HG02759 (cell line): ENCODE measurements around the gene MPDZ.
"Not testable (repeated sequence)": the region's sequence is repeated elsewhere in the genome, so short reads cannot be mapped to it uniquely, and the experiment has no call there.

Source experiments
- ATAC-seq: cut with Tn5 transposase; IDR thresholded peaks from one replicate; pipeline ENCODE4 v1.9.1; 2021; ENCODE audit warnings: mild to moderate bottlenecking, moderate library complexity; ENCODE audit not compliant: unreplicated experiment

MPDZ gene

GRCh38 chr9:13266167-13266566, 13.3 kb downstream of the MPDZ start:
- ATAC-seq: no peak

DNA sequence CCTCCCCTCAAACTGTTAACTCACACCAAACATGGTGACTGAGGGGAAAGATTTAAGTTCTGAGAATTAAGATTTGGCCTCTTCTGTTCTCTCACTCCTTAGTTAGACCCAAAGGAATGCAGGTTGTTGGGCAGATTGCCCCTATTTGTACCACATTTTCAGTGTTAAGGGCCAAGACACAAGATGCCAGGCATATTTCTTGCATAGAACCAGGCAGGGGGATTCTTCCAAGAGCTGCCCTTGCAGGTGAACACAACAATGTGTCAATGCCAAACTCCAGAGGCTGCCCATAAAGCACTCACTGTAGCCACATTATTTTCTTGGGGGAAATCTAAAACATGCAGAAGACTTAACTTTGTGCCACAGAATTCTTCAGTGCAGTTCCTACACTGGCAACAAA, 14.7 kb downstream of the MPDZ start:
- no peak for ATAC-seq

GRCh38 chr9:13263511-13263910, 16.0 kb downstream of the MPDZ start:
- ATAC-seq: no peak

GRCh38 chr9:13252852-13253251, 26.6 kb downstream of the MPDZ start:
- ATAC-seq: no peak

DNA sequence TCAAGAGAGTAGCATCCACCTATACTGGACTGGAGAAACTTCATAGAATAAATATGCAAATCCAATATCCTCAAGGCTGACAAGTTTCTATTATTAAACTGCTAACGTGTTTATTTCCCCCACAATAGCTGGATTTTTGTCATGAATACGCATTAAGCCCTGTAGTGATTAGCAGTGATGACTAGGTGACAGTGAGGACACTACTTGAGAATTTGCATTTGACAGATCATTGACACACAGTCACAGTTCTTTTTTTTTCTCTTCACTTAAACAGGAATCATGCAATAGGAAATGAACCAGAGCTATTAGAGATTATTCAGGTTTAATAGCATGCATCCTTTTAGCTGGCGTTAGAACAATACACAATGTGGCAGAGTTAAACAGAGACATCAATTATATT, 35.3 kb downstream of the MPDZ start:
- ATAC-seq: no peak

GRCh38 chr9:13241283-13241682, 38.2 kb downstream of the MPDZ start:
- ATAC-seq: no peak

GRCh38 chr9:13239660-13240059, 39.8 kb downstream of the MPDZ start:
- ATAC-seq: no peak

DNA sequence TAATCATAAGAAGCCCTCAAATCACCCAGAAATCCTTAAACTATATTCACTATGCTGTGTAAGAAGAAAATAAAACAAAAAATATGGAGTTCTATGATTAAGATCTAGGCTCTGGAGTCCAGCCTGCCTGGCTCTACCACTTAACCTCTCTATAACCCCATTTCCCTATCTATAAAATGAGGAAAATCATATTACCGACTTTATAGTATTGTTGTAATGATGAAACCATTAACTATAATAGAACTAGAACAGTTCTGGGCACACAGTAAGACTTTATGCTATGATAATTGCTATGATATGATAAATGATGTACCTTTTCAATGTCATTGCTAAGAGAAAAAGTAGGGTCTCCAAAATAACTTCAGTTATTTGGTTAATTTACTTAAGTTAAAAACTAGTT, 40.3 kb downstream of the MPDZ start:
- ATAC-seq: no peak

- no peak for ATAC-seq
Observed at GRCh38 chr9:13234932-13235331, 44.6 kb downstream of the MPDZ start.

DNA sequence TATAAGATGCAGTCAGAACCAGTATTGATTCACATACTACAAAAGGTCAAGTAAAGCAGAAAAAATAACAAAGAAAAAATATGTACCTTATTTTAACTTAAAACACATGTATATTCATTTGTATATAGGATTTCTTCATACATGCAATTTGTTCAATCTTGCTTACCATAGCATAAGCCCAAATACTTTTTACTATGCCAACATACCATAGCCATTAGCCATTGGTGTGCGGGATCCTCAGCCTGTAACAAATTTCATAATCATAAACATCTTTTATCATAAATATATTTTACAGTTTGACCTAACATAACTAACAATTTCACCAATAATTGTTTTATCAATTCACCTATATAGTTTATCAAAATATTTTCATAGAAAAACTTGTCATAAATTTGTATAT, 51.1 kb downstream of the MPDZ start:
- no peak for ATAC-seq

DNA sequence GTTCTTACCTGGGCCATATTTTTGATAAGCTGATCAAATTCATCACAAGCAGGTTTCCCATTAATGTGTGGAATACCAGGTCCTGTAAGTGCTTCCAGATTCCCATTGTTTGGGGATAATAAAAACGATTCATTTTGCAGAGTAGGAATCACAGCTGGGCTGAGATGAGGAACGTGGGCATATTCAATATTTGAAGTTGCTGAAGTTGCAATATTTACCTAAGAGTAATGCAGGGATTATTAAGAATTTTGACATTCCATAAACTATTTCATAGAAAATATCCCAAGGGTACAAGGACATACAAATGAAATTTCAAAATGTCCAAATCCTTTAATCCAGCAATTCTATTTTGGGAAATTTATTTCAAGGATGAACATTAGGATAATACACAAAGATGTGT, 55.1 kb downstream of the MPDZ start:
- no peak for ATAC-seq

DNA sequence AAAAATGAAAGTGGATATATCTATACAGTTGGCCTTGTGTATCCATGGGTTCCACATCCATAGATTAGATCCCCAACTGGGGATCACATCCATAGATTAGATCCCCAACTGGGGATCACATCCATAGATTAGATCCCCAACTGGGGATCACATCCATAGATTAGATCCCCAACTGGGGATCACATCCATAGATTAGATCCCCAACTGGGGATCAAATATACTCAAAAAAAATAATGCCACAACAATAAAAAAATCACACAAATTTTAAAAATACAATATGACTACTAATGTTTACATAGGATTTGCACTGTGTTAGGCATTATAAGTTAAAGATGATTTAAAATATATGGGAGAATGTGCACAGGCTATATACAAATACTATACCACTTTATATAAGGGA, 56.8 kb downstream of the MPDZ start:
- not testable (repeated sequence) for ATAC-seq

- ATAC-seq: no peak
Observed at GRCh38 chr9:13221741-13222140, 57.8 kb downstream of the MPDZ start.

DNA sequence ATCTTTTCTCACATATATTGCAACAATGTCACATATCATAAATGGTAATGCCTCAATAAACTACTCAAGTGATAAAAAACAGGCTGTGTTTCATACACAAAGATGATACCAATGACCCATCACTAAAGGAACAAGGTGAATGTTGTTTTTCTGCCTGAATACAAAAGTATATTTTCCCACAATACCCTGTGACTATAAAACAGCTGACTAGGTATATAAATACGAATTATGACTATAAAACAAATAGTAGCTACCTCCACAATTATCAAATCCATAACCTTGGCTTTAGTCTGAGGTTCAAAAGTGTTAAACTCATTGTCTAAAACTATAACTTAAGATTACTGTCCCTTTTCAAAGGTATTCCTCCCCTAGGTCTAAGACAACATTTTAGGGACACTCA, 58.7 kb downstream of the MPDZ start:
- ATAC-seq: no peak

GRCh38 chr9:13215791-13216554, 63.5 kb downstream of the MPDZ start:
- no peak for ATAC-seq

- no peak for ATAC-seq
Observed at GRCh38 chr9:13213998-13214397, 65.5 kb downstream of the MPDZ start.

GRCh38 chr9:13213337-13213736, 66.2 kb downstream of the MPDZ start:
- ATAC-seq: no peak

GRCh38 chr9:13210306-13210705, 69.2 kb downstream of the MPDZ start:
- no peak for ATAC-seq

- ATAC-seq: no peak
Observed at GRCh38 chr9:13209498-13209897, 70.0 kb downstream of the MPDZ start.

DNA sequence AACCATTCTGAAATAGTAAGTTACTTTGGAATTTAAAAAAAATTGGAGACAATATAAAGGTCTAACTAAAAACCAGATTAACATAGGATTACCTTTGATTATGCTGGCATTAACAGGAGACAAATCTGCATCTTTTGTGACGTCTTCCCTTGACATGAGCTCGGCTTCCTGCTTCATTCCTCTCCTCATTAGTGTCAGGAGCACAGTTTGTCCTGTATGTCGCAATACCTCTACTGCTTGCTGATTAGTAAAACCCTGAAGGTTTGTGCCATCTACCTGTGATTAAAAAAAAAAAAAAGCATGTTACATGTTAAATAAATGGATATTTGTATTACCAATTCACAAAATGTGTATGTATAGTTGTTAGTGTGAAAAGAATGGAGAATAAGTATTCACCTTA, 73.7 kb downstream of the MPDZ start:
- ATAC-seq: no peak

GRCh38 chr9:13190040-13190439, 89.5 kb downstream of the MPDZ start:
- no peak for ATAC-seq

GRCh38 chr9:13189362-13189761, 90.1 kb downstream of the MPDZ start:
- no peak for ATAC-seq

GRCh38 chr9:13186774-13187173, 92.7 kb downstream of the MPDZ start:
- no peak for ATAC-seq
